GM12891 (cell line): ENCODE data around the gene P2RX4.
"Not testable (repeated sequence)": the region's sequence is repeated elsewhere in the genome, so short reads cannot be mapped to it uniquely, and the experiment has no call there.

Source experiments
- DNase-seq: peaks from one replicate; pipeline ENCODE4 v3.0.0; 2011; ENCODE audit warnings: low spot score; ENCODE audit not compliant: insufficient read length
- FAIRE-seq: peaks from 2 replicates; lab custom pipeline; 2011; peaks lifted over from hg19 to GRCh38; lab: Jason Lieb, UNC
- PAX5 ChIP-seq: IDR thresholded peaks from 2 replicates; pipeline ENCODE4 v1.6.1; 2011; ENCODE audit warnings: low read length, moderate library complexity, mild to moderate bottlenecking; ENCODE audit not compliant: insufficient read depth, severe bottlenecking
- POLR2A ChIP-seq: IDR thresholded peaks from 2 replicates; pipeline ENCODE4 v1.6.1; 2011; ENCODE audit warnings: low read depth, low read length, control low read depth
- POLR2AphosphoS5 ChIP-seq: IDR thresholded peaks from 2 replicates; pipeline ENCODE4 v1.6.1; 2011; ENCODE audit warnings: low read depth, low read length, control low read depth
- POU2F2 ChIP-seq: IDR thresholded peaks from 2 replicates; pipeline ENCODE4 v1.6.1; 2011; ENCODE audit warnings: low read depth, mild to moderate bottlenecking, control low read depth, low read length, moderate library complexity
- SPI1 ChIP-seq: IDR thresholded peaks from 2 replicates; pipeline ENCODE4 v1.6.1; 2011; ENCODE audit warnings: low read depth, low read length, control low read depth
- TAF1 ChIP-seq: IDR thresholded peaks from 2 replicates; pipeline ENCODE4 v1.6.1; 2011; ENCODE audit warnings: low read depth, low read length, control low read depth

Gene P2RX4

DNA sequence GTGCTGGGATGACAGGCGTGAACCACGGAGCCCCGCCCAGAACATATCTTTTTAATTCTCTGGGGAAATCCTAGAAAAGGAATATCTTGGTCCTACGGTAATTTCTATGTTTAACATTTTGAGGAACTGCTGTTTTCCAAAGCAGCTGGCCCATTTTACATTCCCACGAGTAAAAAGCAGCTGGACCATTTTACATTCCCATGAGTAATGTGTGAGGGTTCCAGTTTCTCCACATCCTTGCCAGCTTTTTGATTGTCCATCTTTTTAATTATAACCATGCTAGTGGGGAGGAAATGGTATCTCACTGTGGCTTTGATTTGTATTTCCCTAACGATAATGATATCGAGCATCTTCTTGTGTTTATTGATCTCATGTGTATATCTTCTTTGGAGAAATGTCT, 4.4 kb upstream of the P2RX4 start:
- DNase-seq: no peak
- TF ChIP-seq PAX5 (no peak), TAF1 (no peak)
- FAIRE-seq: no peak

DNA sequence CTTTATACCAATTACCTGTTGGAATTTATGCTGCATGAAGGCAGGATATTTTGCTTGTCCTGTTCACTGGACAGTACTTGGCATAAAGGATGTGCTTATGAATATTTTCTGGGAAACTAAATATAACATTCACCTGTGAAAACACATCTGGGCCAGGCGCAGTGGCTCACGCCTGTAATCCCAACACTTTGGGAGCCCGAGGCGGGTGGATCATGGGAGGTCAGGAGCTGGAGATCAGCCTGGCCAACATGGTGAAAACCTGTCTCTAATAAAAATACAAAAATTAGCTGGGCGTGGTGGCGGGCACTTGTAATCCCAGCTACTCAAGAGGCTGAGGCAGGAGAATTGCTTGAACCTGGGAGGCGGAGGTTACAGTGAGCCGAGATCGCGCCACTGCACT, 1.4 kb upstream of the P2RX4 start:
- FAIRE-seq, DNase-seq: not testable (repeated sequence)

DNA sequence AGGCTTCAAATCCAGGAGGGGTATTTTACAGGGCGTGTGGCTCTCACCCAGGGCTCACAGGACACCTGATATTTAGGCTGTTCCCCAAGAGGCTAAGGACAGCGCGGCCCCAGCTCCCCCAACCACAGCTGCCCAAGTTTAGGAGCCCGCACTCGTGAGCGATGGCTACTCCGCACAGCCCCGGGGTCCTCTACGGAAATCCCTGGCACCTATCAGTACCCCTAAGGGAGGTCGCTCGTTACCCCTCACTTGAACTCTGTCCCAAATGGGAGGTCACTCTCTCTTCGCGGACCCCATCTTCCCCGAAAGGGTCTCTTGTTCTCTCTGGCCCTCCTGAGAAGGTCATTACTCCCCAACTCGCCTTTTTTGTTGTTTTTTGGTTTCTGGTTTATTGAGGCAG, 708 bp upstream of the P2RX4 start:
- DNase-seq (no peak), FAIRE-seq (no peak)
- TF ChIP-seq POLR2A (no peak), TAF1 (no peak), SPI1 (no peak), PAX5 (no peak), POU2F2 (no peak), POLR2AphosphoS5 (no peak)

DNA sequence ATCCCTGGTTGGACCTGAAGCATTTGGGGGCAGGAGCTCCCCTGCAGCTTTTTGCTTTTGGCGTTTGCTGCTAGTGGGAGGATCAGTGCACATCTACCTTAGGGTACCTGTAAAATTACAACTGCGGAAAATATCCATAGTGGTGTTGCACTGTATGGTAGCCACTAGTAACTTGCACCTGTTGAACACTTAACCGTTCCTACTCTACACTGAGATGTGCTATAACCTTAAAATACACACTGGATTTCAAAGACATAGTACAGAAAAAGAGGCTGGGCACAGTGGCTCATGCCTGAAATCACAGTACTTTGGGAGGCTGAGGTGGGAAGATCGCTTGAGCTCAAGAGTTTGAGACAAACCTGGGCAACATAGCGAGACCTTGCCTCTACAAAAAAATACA, 2.9 kb downstream of the P2RX4 start:
- DNase-seq: no peak
- TF ChIP-seq POLR2A (no peak), PAX5 (no peak), SPI1 (no peak), TAF1 (no peak), POLR2AphosphoS5 (no peak), POU2F2 (no peak)
- FAIRE-seq: no peak

DNA sequence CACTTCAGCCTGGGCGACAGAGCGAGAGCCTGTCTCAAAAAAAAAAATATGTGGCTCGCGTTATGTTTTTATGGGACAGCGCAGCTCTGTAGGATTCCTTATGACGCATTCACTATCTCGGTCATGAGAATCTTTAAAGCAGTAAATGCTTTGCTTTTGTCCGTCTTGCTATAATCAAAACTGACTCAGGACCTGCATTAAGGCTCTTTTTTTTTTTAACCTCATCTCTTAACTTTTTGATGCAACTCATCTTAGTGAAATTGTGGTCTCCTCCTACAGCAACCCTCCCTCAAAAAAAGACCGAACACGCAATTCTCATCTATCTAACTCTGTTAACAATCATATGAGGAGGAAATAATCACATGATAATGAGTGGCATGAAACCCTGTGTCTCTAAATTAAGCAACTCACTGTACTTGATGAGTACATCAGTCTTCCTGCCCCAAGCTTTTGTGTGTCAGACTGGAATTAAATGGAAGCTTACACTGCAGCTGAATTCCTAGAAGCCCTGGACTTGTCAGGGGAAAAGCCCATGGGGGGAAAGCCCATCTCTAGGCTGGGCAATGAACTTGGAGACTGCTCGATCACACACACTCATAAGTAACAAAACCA, 4.3 kb downstream of the P2RX4 start:
- FAIRE-seq (no peak), DNase-seq (no peak)
- TF ChIP-seq PAX5 (no peak), POLR2A (no peak), SPI1 (no peak), POU2F2 (no peak), TAF1 (no peak), POLR2AphosphoS5 (no peak)

DNA sequence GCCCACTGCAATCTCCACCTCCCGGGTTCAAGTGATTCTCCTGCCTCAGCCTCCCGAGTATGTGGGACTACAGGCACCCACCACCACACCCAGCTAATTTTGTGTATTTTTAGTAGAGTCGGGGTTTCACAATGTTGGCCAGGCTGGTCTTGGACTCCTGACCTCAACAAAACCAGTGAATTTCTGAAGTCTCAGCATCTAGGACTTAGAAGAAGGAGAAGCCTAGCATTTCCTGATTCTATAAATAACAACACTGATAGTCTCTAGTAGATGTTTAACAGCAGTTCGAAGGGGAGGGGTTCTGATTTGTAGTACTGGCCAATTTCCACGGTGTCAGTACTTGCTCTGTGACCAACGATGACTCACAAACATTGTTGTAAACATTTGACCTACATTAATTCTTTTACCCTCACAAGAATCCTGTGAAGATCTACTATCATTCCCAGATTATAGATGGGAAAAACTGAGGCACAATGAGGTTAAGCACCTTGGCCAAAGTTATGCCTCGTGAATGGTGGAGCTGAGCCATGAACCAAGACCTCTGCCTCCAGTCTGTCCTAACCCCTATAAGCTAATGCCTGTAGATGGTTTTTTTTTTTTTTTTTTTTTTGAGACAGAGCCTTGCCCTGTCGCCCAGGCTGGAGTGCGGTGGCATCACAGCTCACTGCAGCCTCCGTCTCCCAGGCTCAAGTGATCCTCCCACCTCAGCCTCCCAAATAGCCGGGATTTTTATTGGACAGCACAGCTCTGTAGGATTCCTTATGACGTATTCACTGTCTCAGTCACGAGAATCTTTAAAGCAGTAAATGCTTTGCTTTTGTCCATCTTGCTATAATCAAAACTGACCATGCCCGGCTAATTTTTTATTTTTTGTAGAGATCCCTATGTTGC, 5.2 kb downstream of the P2RX4 start:
- DNase-seq (no peak), FAIRE-seq (no peak)
- no peak for TF ChIP-seq TAF1
- TF ChIP-seq POU2F2: no peak
- TF ChIP-seq PAX5: no peak
- TF ChIP-seq POLR2A: no peak
- no peak for TF ChIP-seq POLR2AphosphoS5
- no peak for TF ChIP-seq SPI1

DNA sequence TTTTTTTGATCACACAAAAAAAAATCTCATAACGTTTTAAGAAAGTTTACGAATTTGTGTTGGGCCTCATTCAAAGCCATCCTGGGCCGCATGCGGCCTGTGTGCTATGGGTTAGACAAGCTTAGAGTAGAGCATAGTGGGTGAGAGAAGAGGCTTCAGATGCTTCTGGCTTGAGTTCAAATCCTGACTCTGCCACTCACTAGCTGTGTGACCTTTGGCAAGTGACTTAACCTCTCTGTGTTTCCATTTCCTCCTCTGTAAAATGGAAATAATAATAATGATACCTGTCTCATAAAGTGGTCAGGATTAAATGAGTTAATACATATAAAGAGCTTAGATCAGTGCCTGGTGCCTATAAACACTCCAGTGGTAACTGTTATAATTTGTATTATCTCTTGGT, 6.2 kb downstream of the P2RX4 start:
- DNase-seq (no peak), FAIRE-seq (no peak)
- TF ChIP-seq PAX5 (no peak), POLR2AphosphoS5 (no peak), TAF1 (no peak), POLR2A (no peak)

DNA sequence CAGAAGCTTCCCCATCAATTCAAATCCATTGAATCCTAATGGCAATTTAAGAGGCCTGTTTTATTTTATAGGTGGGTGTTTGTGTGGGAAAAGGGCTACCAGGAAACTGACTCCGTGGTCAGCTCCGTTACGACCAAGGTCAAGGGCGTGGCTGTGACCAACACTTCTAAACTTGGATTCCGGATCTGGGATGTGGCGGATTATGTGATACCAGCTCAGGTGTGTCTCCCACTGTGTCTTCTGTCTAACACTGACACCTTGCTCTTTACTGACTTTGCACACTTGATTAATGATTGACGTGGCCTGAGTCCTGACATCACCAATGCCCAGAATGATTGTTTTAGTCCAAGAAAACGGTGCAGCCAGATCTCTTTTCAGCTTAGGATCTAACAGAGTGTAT, 7.1 kb downstream of the P2RX4 start:
- TF ChIP-seq POLR2AphosphoS5: no peak
- TF ChIP-seq TAF1: no peak
- no peak for TF ChIP-seq POU2F2
- TF ChIP-seq PAX5: no peak
- no peak for DNase-seq
- no peak for FAIRE-seq

DNA sequence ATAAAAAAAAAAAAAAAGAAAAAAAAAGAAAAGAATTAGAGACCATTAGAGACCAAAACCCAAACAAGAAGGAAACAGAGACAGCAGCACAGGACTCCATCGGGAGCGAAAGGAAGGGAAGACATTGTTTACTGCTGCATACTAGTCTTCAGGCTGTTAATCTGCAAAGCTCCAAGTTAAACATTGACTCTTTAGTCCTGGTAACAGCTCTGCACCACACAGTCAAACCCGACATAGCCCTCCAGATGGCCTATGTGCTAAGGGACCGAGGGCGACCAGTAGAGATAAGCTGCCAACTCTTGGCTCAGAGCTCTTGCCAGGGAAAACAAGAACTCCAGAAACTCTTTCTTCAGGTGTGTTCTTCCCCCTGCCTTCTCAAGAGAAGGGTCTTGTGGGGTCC, 7.8 kb downstream of the P2RX4 start:
- FAIRE-seq: no peak

More for the DNA sequence above, 7.8 kb downstream of the P2RX4 start:
- TF ChIP-seq POLR2AphosphoS5 (no peak), TAF1 (no peak), POU2F2 (no peak), POLR2A (no peak), PAX5 (no peak), SPI1 (no peak)
- no peak for DNase-seq
